Endodermal cell (in vitro differentiated cells): Measurements from ENCODE around the gene NIBAN1. TPM values are rescaled to one million over a fixed set of nuclear protein-coding genes. Genes with fewer than 3 reads are reported as not detected.

Experiments
- DNase-seq: peaks from one replicate; pipeline ENCODE4 v3.0.0-alpha.2; 2017
- H3K27ac ChIP-seq: 2 replicates; pipeline ENCODE4 v1.5.1; 2013; ENCODE audit warnings: mild to moderate bottlenecking, low read depth, low read length, moderate library complexity
- H3K27me3 ChIP-seq: 2 replicates; pipeline ENCODE4 v1.6.1; 2013; ENCODE audit warnings: mild to moderate bottlenecking, low read length, moderate library complexity; ENCODE audit not compliant: insufficient read depth, control insufficient read depth, poor library complexity, severe bottlenecking
- H3K36me3 ChIP-seq: 2 replicates; pipeline ENCODE4 v1.7.0; 2013; ENCODE audit warnings: mild to moderate bottlenecking, low read length, moderate library complexity; ENCODE audit not compliant: control insufficient read depth, insufficient read depth
- H3K4me1 ChIP-seq: one replicate; pipeline ENCODE4 v1.7.0; 2013; ENCODE audit warnings: low read length; ENCODE audit not compliant: control insufficient read depth, insufficient read depth
- H3K4me3 ChIP-seq: 2 replicates; pipeline ENCODE4 v1.5.1; 2013; ENCODE audit warnings: mild to moderate bottlenecking, low read length, moderate library complexity
- H3K9ac ChIP-seq: 2 replicates; pipeline ENCODE4 v1.6.1; 2013; ENCODE audit warnings: mild to moderate bottlenecking, low read length, moderate library complexity; ENCODE audit not compliant: poor library complexity, severe bottlenecking; ENCODE audit errors: extremely low read depth
- H3K9me3 ChIP-seq: 2 replicates; pipeline ENCODE4 v1.6.1; 2013; ENCODE audit warnings: mild to moderate bottlenecking, low read length, moderate library complexity; ENCODE audit not compliant: control insufficient read depth
- H3K27ac Mint-ChIP-seq: 2 replicates; pipeline ENCODE4 v1.8.0; 2020; ENCODE audit warnings: mixed read lengths
- H3K27me3 Mint-ChIP-seq: 2 replicates; pipeline ENCODE4 v1.8.0; 2021; ENCODE audit warnings: mild to moderate bottlenecking, mixed read lengths; ENCODE audit not compliant: insufficient read depth
- H3K36me3 Mint-ChIP-seq: 2 replicates; pipeline ENCODE4 v1.8.0; 2020; ENCODE audit warnings: low read depth, mixed read lengths
- H3K4me1 Mint-ChIP-seq: 2 replicates; pipeline ENCODE4 v1.8.0; 2020; ENCODE audit warnings: mixed read lengths
- H3K4me3 Mint-ChIP-seq: 2 replicates; pipeline ENCODE4 v1.8.0; 2020; ENCODE audit warnings: mild to moderate bottlenecking, moderate library complexity, mixed read lengths
- H3K9me3 Mint-ChIP-seq: 2 replicates; pipeline ENCODE4 v1.8.0; 2020; ENCODE audit warnings: mild to moderate bottlenecking, mixed read lengths
- WGBS, 2 experiments: methylation state at CpG; one replicate each; pipeline versions ENCODE4 v1.1.5 to v1.1.7; 2013; ENCODE audit warnings: missing lambda C conversion rate in 2 of 2, mixed read lengths in 1 of 2; ENCODE audit not compliant: insufficient coverage in 1 of 2, insufficient read length in 1 of 2; 5-methylcytosine and 5-hydroxymethylcytosine counted together
- total RNA-seq, 2 donors: library from RNA; stranded (reverse); fragmentation: NEBNext Ultra II Directional in 1 of 2; extraction: Animal tissue kit (Norgen Biotek cat#: 25700) in 1 of 2; gene quantifications; 2 replicates in 1 of 2; 3 replicates in 1 of 2; pipeline ENCODE4 v1.2.1, GENCODE V29; 2021
- TF ChIP-seq, protein P1 (sequence below): fragments of 200-600 bp; sonication (generic); conservative IDR thresholded peaks from 2 replicates; pipeline ENCODE4 v1.5.0; 2021; ENCODE audit warnings: antibody characterized with exemption, mild to moderate bottlenecking

NIBAN1 gene
- total RNA-seq, 2 donors from 2014 or later = 4.8 to 5.1 TPM

DNA sequence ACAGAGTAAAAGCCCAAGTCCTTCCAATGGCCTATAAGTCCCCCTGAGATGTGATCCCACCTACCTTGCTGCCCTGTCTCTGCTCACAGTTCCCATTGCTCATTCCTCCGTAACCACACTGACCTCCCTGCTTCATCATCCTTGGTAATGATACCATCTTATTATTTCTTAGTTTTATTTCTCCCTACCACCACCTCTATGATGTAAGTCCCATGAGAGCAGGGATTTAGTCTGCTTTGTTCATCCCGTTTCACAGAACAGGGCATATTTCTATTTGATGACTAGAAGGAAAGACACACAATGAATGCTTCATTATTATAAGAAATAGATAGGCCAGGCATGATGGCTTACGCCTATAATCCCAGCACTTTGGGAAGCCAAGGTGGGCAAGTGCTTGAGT lies 22.5 kb downstream of the NIBAN1 start:
- no peak overlapping the region for H3K27ac ChIP-seq
- Mint-ChIP-seq H3K27ac (no peak overlapping the region), H3K36me3 (no peaks in the 10 kb centered on the region), H3K9me3 (no peaks in the 10 kb centered on the region), H3K4me1 (peaks cover 10% of the 10 kb centered on the region), H3K27me3 (peaks cover 15% of the 10 kb centered on the region), H3K4me3 (no peak overlapping the region)
- no peaks in the 10 kb centered on the region for H3K36me3 ChIP-seq
- WGBS, 2 experiments = 82 to 92% methylated on average over 2 to 3 of the region's 3 CpGs
- TF ChIP-seq, protein P1, sequence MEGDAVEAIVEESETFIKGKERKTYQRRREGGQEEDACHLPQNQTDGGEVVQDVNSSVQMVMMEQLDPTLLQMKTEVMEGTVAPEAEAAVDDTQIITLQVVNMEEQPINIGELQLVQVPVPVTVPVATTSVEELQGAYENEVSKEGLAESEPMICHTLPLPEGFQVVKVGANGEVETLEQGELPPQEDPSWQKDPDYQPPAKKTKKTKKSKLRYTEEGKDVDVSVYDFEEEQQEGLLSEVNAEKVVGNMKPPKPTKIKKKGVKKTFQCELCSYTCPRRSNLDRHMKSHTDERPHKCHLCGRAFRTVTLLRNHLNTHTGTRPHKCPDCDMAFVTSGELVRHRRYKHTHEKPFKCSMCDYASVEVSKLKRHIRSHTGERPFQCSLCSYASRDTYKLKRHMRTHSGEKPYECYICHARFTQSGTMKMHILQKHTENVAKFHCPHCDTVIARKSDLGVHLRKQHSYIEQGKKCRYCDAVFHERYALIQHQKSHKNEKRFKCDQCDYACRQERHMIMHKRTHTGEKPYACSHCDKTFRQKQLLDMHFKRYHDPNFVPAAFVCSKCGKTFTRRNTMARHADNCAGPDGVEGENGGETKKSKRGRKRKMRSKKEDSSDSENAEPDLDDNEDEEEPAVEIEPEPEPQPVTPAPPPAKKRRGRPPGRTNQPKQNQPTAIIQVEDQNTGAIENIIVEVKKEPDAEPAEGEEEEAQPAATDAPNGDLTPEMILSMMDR = no peak
- DNase-seq = no peak
- H3K27me3 ChIP-seq = no peaks in the 10 kb centered on the region
- no peak overlapping the region for H3K4me3 ChIP-seq
- H3K9ac ChIP-seq = no peak overlapping the region
- H3K9me3 ChIP-seq = no peaks in the 10 kb centered on the region
- peaks cover 5% of the 10 kb centered on the region for H3K4me1 ChIP-seq

DNA sequence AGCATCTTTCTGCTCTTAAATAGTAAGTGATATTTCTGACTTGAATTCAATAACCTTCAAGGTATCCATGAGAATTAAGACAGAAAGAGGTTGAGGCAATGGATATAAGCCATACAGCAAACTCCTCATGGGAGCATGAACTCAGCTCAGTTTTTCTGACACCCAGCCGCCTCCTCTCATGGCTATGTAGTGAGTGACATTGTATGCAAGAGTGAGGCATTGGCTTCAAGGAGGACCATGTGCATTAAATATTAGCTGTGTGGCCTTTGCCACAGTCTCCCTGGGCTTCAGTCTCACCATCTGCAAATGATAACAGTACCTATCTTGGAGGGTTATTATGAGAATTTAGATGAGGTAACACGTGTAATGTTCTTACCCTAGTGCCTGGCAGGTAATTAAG lies 23.4 kb downstream of the NIBAN1 start:
- no peaks in the 10 kb centered on the region for H3K27me3 ChIP-seq
- Mint-ChIP-seq H3K4me1 (peaks cover 10% of the 10 kb centered on the region), H3K36me3 (no peaks in the 10 kb centered on the region), H3K9me3 (no peaks in the 10 kb centered on the region), H3K27me3 (peaks cover 15% of the 10 kb centered on the region), H3K4me3 (no peak overlapping the region), H3K27ac (no peak overlapping the region)
- no peak overlapping the region for H3K4me3 ChIP-seq
- no peaks in the 10 kb centered on the region for H3K36me3 ChIP-seq
- TF ChIP-seq, protein P1 = no peak
- H3K4me1 ChIP-seq = peaks cover 5% of the 10 kb centered on the region
- H3K9me3 ChIP-seq = no peaks in the 10 kb centered on the region
- 83 to 92% methylated on average over 2 of the region's 2 CpGs for WGBS, 2 experiments
- H3K27ac ChIP-seq = no peak overlapping the region
- H3K9ac ChIP-seq = no peak overlapping the region
- DNase-seq = no peak

DNA sequence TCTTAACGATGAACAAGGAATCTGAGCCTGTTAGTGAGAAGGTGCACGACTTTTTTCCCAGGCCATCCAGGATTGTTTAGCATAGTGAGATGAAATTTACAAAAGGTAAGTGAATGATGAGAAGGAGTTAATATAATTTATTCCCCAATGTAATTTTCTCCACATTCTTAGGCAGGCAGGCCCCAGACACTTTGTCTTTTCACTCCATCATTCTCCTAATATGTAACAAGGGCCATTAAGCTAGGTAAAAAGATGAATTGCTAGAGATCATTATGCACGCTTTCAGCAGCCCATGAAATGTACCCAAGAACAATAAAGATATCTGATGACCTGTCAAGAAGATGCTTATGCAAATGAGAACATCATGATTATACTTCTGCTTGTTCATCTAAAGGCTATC lies 24.1 kb downstream of the NIBAN1 start:
- H3K4me3 ChIP-seq = no peak overlapping the region
- no peak overlapping the region for H3K27ac Mint-ChIP-seq
- peaks cover 15% of the 10 kb centered on the region for H3K27me3 Mint-ChIP-seq
- 67 to 88% methylated on average over 1 to 3 of the region's 3 CpGs for WGBS, 2 experiments
- no peaks in the 10 kb centered on the region for H3K9me3 Mint-ChIP-seq
- H3K9ac ChIP-seq = no peak overlapping the region
- peaks cover 10% of the 10 kb centered on the region for H3K4me1 Mint-ChIP-seq
- H3K4me3 Mint-ChIP-seq = no peak overlapping the region
- no peaks in the 10 kb centered on the region for H3K36me3 ChIP-seq
- peaks cover 5% of the 10 kb centered on the region for H3K4me1 ChIP-seq
- DNase-seq = no peak
- TF ChIP-seq, protein P1 = no peak
- no peaks in the 10 kb centered on the region for H3K9me3 ChIP-seq
- no peaks in the 10 kb centered on the region for H3K36me3 Mint-ChIP-seq
- no peaks in the 10 kb centered on the region for H3K27me3 ChIP-seq
- no peak overlapping the region for H3K27ac ChIP-seq
